ENCODE results near the gene ZBTB20. TPM values are rescaled to one million over a fixed set of nuclear protein-coding genes. Genes with fewer than 3 reads are reported as not detected.

The ZBTB20 gene
- total RNA-seq, 1 donor from 2014 or later, result 30.4 TPM

- Mint-ChIP-seq H3K9me3 (no peaks in the 10 kb centered on the region), H3K4me1 (no peaks in the 10 kb centered on the region), H3K27me3 (ENCODE audit: low read depth) (no peaks in the 10 kb centered on the region), H3K27ac (no peak overlapping the region), H3K36me3 (peaks cover 8% of the 10 kb centered on the region), H3K4me3 (no peak overlapping the region)
- DNase-seq (ENCODE audit: low spot score in 2 of 2, unreplicated experiment in 2 of 2), result no peak
- TF ChIP-seq CTCF (IDR thresholded peaks at IDR 0.05; ENCODE audit: unreplicated experiment), result no peak
These were observed 802.6 kb downstream of the ZBTB20 start for GRCh38 chr3:114344492-114344891.

- H3K27ac Mint-ChIP-seq, result no peak overlapping the region
These were observed 808.3 kb downstream of the ZBTB20 start for GRCh38 chr3:114338651-114339357.

GRCh38 chr3:114336857-114337256, 810.2 kb downstream of the ZBTB20 start:
- H3K36me3 Mint-ChIP-seq, result peaks cover 4% of the 10 kb centered on the region
- H3K4me1 Mint-ChIP-seq, result no peaks in the 10 kb centered on the region
- TF ChIP-seq CTCF (IDR thresholded peaks at IDR 0.05; ENCODE audit: unreplicated experiment), result no peak
- no peak overlapping the region for H3K27ac Mint-ChIP-seq
- H3K27me3 Mint-ChIP-seq (ENCODE audit: low read depth), result no peaks in the 10 kb centered on the region
- peaks cover 8% of the 10 kb centered on the region for H3K9me3 Mint-ChIP-seq
- no peak overlapping the region for H3K4me3 Mint-ChIP-seq
- DNase-seq (ENCODE audit: low spot score in 2 of 2, unreplicated experiment in 2 of 2), result no peak

More at GRCh38 chr3:114338651-114339357, 808.3 kb downstream of the ZBTB20 start:
- TF ChIP-seq CTCF (IDR thresholded peaks at IDR 0.05; ENCODE audit: unreplicated experiment), result no peak
- Mint-ChIP-seq H3K27me3 (ENCODE audit: low read depth) (no peaks in the 10 kb centered on the region), H3K36me3 (peaks cover 3% of the 10 kb centered on the region), H3K4me3 (no peak overlapping the region), H3K4me1 (no peaks in the 10 kb centered on the region), H3K9me3 (no peaks in the 10 kb centered on the region)
- no peak for DNase-seq (ENCODE audit: low spot score in 2 of 2, unreplicated experiment in 2 of 2)

- Mint-ChIP-seq H3K36me3 (peaks cover 4% of the 10 kb centered on the region), H3K4me3 (no peak overlapping the region), H3K27me3 (ENCODE audit: low read depth) (no peaks in the 10 kb centered on the region), H3K27ac (no peak overlapping the region), H3K4me1 (no peaks in the 10 kb centered on the region), H3K9me3 (peaks cover 9% of the 10 kb centered on the region)
- DNase-seq (ENCODE audit: low spot score in 2 of 2, unreplicated experiment in 2 of 2), result no peak
- peak; percentile 76 for TF ChIP-seq CTCF (IDR thresholded peaks at IDR 0.05; ENCODE audit: unreplicated experiment)
These were observed 810.9 kb downstream of the ZBTB20 start for GRCh38 chr3:114336122-114336697.

- no peak overlapping the region for H3K4me3 Mint-ChIP-seq
- H3K36me3 Mint-ChIP-seq, result peaks cover 6% of the 10 kb centered on the region
These were observed 813.2 kb downstream of the ZBTB20 start for GRCh38 chr3:114333923-114334240.

More at GRCh38 chr3:114333923-114334240, 813.2 kb downstream of the ZBTB20 start:
- TF ChIP-seq CTCF (IDR thresholded peaks at IDR 0.05; ENCODE audit: unreplicated experiment), result no peak
- Mint-ChIP-seq H3K9me3 (peaks cover 9% of the 10 kb centered on the region), H3K27me3 (ENCODE audit: low read depth) (no peaks in the 10 kb centered on the region), H3K27ac (no peak overlapping the region), H3K4me1 (no peaks in the 10 kb centered on the region)
- no peak for DNase-seq (ENCODE audit: low spot score in 2 of 2, unreplicated experiment in 2 of 2)

Data from mesothelial cell of epicardium (in vitro differentiated cells).